GM12878 (cell line): ENCODE measurements around the gene EFNA4. TPM values are rescaled to one million over a fixed set of nuclear protein-coding genes. Genes with fewer than 3 reads are reported as not detected.

Experiments used
- ATAC-seq: fragments of 200-7000 bp; cut with Tn5 transposase; 3 replicates; pipeline ENCODE4 v1.9.1; 2020; ENCODE audit warnings: mild to moderate bottlenecking, moderate library complexity
- BruUV-seq: library from RNA; stranded (reverse); fragments of 400-500 nt; replicated peaks from 2 replicates; lab custom pipeline; 2021; lab: Mats Ljungman, UMichigan
- CTCF ChIA-PET: fragments of 300-600 bp; sonication (Branson Sonifier 250); formaldehyde crosslinking; extraction: SDS; loops from one replicate; lab custom pipeline; 2021; ENCODE audit warnings: inconsistent platforms; lab: Yijun Ruan, JAX
- POLR2A ChIA-PET: fragments of 350-600 bp; formaldehyde crosslinking; extraction: SDS; loops from one replicate; lab custom pipeline; 2021; ENCODE audit warnings: inconsistent platforms; lab: Charles Lee
- RAD21 ChIA-PET: fragments of 300-600 bp; sonication (Branson Sonifier 250); formaldehyde crosslinking; loops from one replicate; lab custom pipeline; 2023; ENCODE audit warnings: antibody characterized with exemption; ENCODE audit not compliant: unreplicated experiment; lab: Charles Lee
- SMC1A ChIA-PET: fragments of 300-600 bp; sonication (Branson Sonifier 250); formaldehyde crosslinking; loops from one replicate; lab custom pipeline; 2023; ENCODE audit not compliant: unreplicated experiment, uncharacterized antibody; lab: Charles Lee
- DNase-seq: peaks from one replicate; pipeline ENCODE4 v3.0.0-alpha.2; 2011; ENCODE audit warnings: low read depth, low spot score
- FAIRE-seq: peaks from 3 replicates; lab custom pipeline; 2011; peaks lifted over from hg19 to GRCh38; lab: Jason Lieb, UNC
- H2AFZ ChIP-seq: 2 replicates; pipeline ENCODE4 v1.6.0; 2011; ENCODE audit warnings: low read depth, low read length, control low read depth; ENCODE audit not compliant: control insufficient read depth
- H3K27ac ChIP-seq: 2 replicates; pipeline ENCODE4 v1.5.1; 2011; ENCODE audit warnings: control low read depth; ENCODE audit not compliant: control insufficient read depth, insufficient read depth
- H3K27me3 ChIP-seq, 2 experiments: replicated peaks in 1 of 2; 2 replicates each; pipeline versions ENCODE4 v1.6.0 to v1.6.1; 2011; ENCODE audit warnings: low read length in 1 of 2; ENCODE audit not compliant: control insufficient read depth in 2 of 2, insufficient read depth in 2 of 2
- H3K36me3 ChIP-seq, 2 experiments: 2 replicates each; pipeline ENCODE4 v1.5.1; 2011; ENCODE audit warnings: low read length in 1 of 2; ENCODE audit not compliant: control insufficient read depth in 2 of 2, insufficient read depth in 2 of 2
- H3K4me1 ChIP-seq: 2 replicates; pipeline ENCODE4 v1.6.1; 2011; ENCODE audit warnings: mild to moderate bottlenecking, low read length, moderate library complexity, mixed read lengths; ENCODE audit not compliant: control insufficient read depth, insufficient read depth
- H3K4me2 ChIP-seq: 2 replicates; pipeline ENCODE4 v1.6.0; 2011; ENCODE audit warnings: control low read depth; ENCODE audit not compliant: control insufficient read depth, insufficient read depth
- H3K4me3 ChIP-seq: fragments of 200-600 bp; sonication (generic); 2 replicates; pipeline ENCODE4 v1.5.1; 2016
- H3K79me2 ChIP-seq: 2 replicates; pipeline ENCODE4 v1.6.0; 2011; ENCODE audit warnings: low read length; ENCODE audit not compliant: control insufficient read depth, insufficient read depth
- H3K9ac ChIP-seq: 2 replicates; pipeline ENCODE4 v1.8.0; 2011; ENCODE audit warnings: low read length, control low read depth, mixed read lengths; ENCODE audit not compliant: control insufficient read depth, insufficient read depth
- H3K9me3 ChIP-seq: replicated peaks from 3 replicates; pipeline ENCODE4 v1.5.1; 2011; ENCODE audit warnings: mild to moderate bottlenecking, low read length; ENCODE audit not compliant: control insufficient read depth, insufficient read depth
- H4K20me1 ChIP-seq: 2 replicates; pipeline ENCODE4 v1.6.0; 2011; ENCODE audit not compliant: control insufficient read depth, insufficient read depth
- CBX3 ChIP-seq: fragments of 200-600 bp; sonication (generic); IDR thresholded peaks from 2 replicates; pipeline ENCODE4 v1.6.1; 2016; ENCODE audit warnings: low read depth, borderline replicate concordance
- IKZF2 ChIP-seq, 2 experiments: fragments of 450-650 bp; IDR thresholded peaks; 2 replicates each; pipeline ENCODE4 v1.6.1; 2017; ENCODE audit warnings: mild to moderate bottlenecking in 2 of 2, moderate library complexity in 2 of 2
- IRF5 ChIP-seq: fragments of 450-650 bp; IDR thresholded peaks from 2 replicates; pipeline ENCODE4 v1.6.1; 2017; ENCODE audit warnings: borderline replicate concordance
- MYB ChIP-seq: fragments of 150-350 bp; IDR thresholded peaks from 2 replicates; pipeline ENCODE4 v1.6.1; 2014; ENCODE audit warnings: mild to moderate bottlenecking, low read depth, low read length, borderline replicate concordance
- NR2C1 ChIP-seq: fragments of 450-650 bp; IDR thresholded peaks from 2 replicates; pipeline ENCODE4 v1.6.1; 2017; ENCODE audit warnings: antibody characterized with exemption, mild to moderate bottlenecking, moderate library complexity
- PAX5 ChIP-seq: IDR thresholded peaks from 2 replicates; pipeline ENCODE4 v1.6.1; 2011; ENCODE audit warnings: low read depth, low read length, borderline replicate concordance
- RAD21 ChIP-seq: IDR thresholded peaks from 2 replicates; pipeline ENCODE4 v1.6.1; 2011; ENCODE audit warnings: mild to moderate bottlenecking, low read depth, low read length, moderate library complexity; ENCODE audit not compliant: insufficient read depth
- SMAD1 ChIP-seq: fragments of 450-650 bp; IDR thresholded peaks from 2 replicates; pipeline ENCODE4 v1.6.1; 2018; ENCODE audit warnings: mild to moderate bottlenecking, low read depth; ENCODE audit not compliant: partially characterized antibody
- SMARCA5 ChIP-seq: fragments of 450-650 bp; IDR thresholded peaks from 2 replicates; pipeline ENCODE4 v1.6.1; 2017; ENCODE audit warnings: mild to moderate bottlenecking
- WGBS: methylation state at CpG from one replicate; pipeline ENCODE4 v1.1.6; 2016; ENCODE audit warnings: low lambda C conversion rate; ENCODE audit not compliant: insufficient replicate concordance, insufficient coverage; ENCODE audit errors: missing lambda C conversion rate; 5-methylcytosine and 5-hydroxymethylcytosine counted together
- in situ Hi-C: fragments of 300-500 bp; cut with MboI; formaldehyde crosslinking; loops from 9 replicates; pipeline ENCODE4 v1.14.3; 2018; ENCODE audit warnings: mixed read lengths
- intact Hi-C: fragments of 100-400 bp; cut with micrococcal nuclease; formaldehyde crosslinking; loops from one replicate; pipeline ENCODE4 v1.14.2; 2022; ENCODE audit not compliant: unreplicated experiment
- polyA plus RNA-seq, 11 experiments: library from polyadenylated mRNA; depleted of rRNA in 4 of 11; unstranded in 6 of 11; stranded (reverse) in 5 of 11; fragments of >200 nt; fragmentation: Nextera tagmentation in 4 of 11; fragmentation: Illumina TruSeq in 1 of 11; extraction: Ambion mirVana in 4 of 11; extraction: Trizol in 1 of 11; gene quantifications; 1 replicate in 1 of 11; 2 replicates in 10 of 11; pipeline versions ENCODE4 v1.2.1 to v1.2.3, GENCODE V29; 2011 to 2016; ENCODE audit warnings: inconsistent platforms in 2 of 11, missing spikeins in 2 of 11, low read depth in 1 of 11
- total RNA-seq, 4 experiments: library from RNA; depleted of rRNA in 3 of 4; stranded (reverse); fragments of >200 nt in 3 of 4; fragmentation: Illumina TruSeq in 1 of 4; extraction: Trizol in 1 of 4; gene quantifications; 2 replicates each; pipeline versions ENCODE4 v1.2.1 to v1.2.3, GENCODE V29; 2013 to 2021
- TF ChIP-seq, protein P1 (sequence below): fragments of 450-650 bp; IDR thresholded peaks from 2 replicates; pipeline ENCODE4 v1.6.1; 2017; ENCODE audit warnings: mild to moderate bottlenecking
- TF ChIP-seq, protein P2 (sequence below): IDR thresholded peaks from 2 replicates; pipeline ENCODE4 v1.6.1; 2012; ENCODE audit warnings: improper control_type of control experiment, low read depth, low read length; ENCODE audit not compliant: insufficient replicate concordance

EFNA4 gene
- total and polyA plus RNA-seq, 10 of the 15 experiments (the other 5 are each of a cell fraction or from before 2014, with no cell fraction given) = 0.52 to 14.1 (median 4.8) TPM

DNA sequence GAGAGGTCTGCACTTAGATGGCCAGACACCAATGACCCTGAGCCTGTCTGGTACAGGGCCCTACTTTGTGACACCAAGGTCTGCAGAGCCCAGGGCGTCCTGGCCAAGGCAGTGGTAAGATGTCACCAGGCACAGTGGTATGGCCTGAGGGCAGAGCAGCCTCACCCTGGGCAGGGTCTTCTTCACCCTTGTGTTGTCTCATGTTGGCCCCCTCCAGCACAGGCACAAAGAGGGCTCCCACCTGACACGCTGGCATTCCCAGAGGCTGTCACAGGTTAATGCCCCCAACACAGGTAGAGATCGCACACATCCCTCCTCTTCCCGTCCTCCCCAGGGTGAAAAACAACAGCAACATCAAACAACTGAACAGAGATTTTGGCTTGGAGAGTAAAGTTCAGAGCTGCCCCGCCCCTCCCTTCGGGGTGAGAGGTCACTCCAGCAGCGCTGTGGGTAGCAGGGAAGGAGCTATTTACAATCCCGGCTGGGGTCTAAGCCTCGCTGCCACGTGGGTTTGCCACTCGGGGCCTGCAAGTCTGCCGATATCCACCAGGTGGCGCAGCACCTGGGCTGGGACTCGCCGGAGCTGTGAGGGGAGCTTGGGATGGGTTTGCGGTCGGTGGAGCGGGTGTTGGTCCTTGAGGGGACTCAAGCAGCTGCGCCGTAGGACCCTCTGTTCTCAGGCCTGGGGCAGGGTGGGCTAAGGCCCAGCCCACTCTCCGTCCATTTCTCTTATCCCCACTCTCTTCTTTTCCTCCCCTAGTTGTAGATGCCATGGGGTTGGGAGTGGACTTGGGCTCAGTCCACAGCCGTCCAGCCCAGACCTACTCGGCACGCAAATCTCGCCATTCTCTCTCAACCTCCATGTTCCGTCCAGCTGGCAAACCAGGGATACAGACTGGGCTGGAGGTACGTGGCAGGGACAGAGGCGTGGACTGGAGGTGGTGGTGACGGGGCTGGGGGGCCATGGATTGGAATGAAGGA is 27.8 kb downstream of the EFNA4 start (continued):
- TF ChIP-seq, protein P1, sequence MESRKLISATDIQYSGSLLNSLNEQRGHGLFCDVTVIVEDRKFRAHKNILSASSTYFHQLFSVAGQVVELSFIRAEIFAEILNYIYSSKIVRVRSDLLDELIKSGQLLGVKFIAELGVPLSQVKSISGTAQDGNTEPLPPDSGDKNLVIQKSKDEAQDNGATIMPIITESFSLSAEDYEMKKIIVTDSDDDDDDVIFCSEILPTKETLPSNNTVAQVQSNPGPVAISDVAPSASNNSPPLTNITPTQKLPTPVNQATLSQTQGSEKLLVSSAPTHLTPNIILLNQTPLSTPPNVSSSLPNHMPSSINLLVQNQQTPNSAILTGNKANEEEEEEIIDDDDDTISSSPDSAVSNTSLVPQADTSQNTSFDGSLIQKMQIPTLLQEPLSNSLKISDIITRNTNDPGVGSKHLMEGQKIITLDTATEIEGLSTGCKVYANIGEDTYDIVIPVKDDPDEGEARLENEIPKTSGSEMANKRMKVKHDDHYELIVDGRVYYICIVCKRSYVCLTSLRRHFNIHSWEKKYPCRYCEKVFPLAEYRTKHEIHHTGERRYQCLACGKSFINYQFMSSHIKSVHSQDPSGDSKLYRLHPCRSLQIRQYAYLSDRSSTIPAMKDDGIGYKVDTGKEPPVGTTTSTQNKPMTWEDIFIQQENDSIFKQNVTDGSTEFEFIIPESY = no peak

DNA sequence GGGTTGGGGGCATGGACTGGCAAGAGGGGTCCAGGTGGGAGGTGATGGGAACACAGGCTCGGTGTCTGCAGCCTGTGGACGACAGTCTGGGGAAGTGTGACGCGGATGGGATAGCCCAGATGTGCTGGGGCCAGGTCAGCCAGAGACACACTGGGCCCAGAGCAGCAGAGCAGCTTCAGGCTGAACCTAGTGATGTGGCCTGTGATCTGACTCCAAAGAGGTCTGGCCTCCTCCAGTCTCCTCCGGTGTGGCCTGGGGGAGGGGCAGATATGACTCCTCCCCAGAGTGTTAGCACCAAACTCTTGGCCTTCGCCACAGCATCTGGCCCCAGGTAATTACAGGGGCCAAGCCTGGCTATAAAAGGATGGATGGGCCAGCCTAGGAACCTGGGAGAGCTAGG is 28.6 kb downstream of the EFNA4 start:
- intact Hi-C loops = no loop called here
- no peaks in the 10 kb centered on the region for H3K9me3 ChIP-seq
- ATAC-seq (no peak), DNase-seq (no peak), FAIRE-seq (no peak)
- no peaks in the 10 kb centered on the region for H4K20me1 ChIP-seq
- peaks cover 0 to 2% of the 10 kb centered on the region in 2 experiments; a peak in 1 of 4 replicates for H3K27me3 ChIP-seq
- H3K27ac ChIP-seq = no peak overlapping the region
- CTCF ChIA-PET = interaction anchor here (0.6 to 6.8 kb wide), 32 partner anchors 8 to 406 kb away, joined by 3 to 284 read pairs (median 5); partner anchors contain the start of genes KRTCAP2 and TRIM46
- no peaks in the 10 kb centered on the region for H3K36me3 ChIP-seq
- POLR2A ChIA-PET = interaction anchor here (0.7 to 1.5 kb wide), 4 partner anchors 34 to 151 kb away, joined by 3 to 5 read pairs (median 4); partner anchors contain the start of gene KRTCAP2
- H3K79me2 ChIP-seq = no peaks in the 10 kb centered on the region
- in situ Hi-C loops = loop anchor here (5.0 kb wide), 1 partner anchor 75 kb away; no protein-coding TSS in a partner anchor
- 39% methylated on average over 6 of the region's 6 CpGs for WGBS
- no TSS peak for BruUV-seq
- peaks cover 3% of the 10 kb centered on the region; the same call in 1 of the 2 replicates for H3K4me1 ChIP-seq
- SMC1A ChIA-PET = interaction anchor here (0.9 to 2.7 kb wide), 13 partner anchors 15 to 187 kb away, joined by 3 to 36 read pairs (median 4); partner anchors contain the start of gene KRTCAP2
- RAD21 ChIA-PET = interaction anchor here (1.1 to 5.1 kb wide), 6 partner anchors 29 to 101 kb away, joined by 3 to 71 read pairs (median 7); partner anchors contain the start of genes EFNA4, KRTCAP2 and SLC50A1
- no peak overlapping the region for H3K9ac ChIP-seq
- no peak overlapping the region for H2AFZ ChIP-seq
- H3K4me3 ChIP-seq = no peak overlapping the region
- H3K4me2 ChIP-seq = no peak overlapping the region
- TF ChIP-seq MYB (no peak), IRF5 (no peak), PAX5 (no peak), NR2C1 (no peak), SMARCA5 (no peak), RAD21 (no peak), CBX3 (no peak), SMAD1 (no peak), IKZF2 (IDR thresholded peaks at IDR 0.05) (no peak)
- TF ChIP-seq, protein P2, sequence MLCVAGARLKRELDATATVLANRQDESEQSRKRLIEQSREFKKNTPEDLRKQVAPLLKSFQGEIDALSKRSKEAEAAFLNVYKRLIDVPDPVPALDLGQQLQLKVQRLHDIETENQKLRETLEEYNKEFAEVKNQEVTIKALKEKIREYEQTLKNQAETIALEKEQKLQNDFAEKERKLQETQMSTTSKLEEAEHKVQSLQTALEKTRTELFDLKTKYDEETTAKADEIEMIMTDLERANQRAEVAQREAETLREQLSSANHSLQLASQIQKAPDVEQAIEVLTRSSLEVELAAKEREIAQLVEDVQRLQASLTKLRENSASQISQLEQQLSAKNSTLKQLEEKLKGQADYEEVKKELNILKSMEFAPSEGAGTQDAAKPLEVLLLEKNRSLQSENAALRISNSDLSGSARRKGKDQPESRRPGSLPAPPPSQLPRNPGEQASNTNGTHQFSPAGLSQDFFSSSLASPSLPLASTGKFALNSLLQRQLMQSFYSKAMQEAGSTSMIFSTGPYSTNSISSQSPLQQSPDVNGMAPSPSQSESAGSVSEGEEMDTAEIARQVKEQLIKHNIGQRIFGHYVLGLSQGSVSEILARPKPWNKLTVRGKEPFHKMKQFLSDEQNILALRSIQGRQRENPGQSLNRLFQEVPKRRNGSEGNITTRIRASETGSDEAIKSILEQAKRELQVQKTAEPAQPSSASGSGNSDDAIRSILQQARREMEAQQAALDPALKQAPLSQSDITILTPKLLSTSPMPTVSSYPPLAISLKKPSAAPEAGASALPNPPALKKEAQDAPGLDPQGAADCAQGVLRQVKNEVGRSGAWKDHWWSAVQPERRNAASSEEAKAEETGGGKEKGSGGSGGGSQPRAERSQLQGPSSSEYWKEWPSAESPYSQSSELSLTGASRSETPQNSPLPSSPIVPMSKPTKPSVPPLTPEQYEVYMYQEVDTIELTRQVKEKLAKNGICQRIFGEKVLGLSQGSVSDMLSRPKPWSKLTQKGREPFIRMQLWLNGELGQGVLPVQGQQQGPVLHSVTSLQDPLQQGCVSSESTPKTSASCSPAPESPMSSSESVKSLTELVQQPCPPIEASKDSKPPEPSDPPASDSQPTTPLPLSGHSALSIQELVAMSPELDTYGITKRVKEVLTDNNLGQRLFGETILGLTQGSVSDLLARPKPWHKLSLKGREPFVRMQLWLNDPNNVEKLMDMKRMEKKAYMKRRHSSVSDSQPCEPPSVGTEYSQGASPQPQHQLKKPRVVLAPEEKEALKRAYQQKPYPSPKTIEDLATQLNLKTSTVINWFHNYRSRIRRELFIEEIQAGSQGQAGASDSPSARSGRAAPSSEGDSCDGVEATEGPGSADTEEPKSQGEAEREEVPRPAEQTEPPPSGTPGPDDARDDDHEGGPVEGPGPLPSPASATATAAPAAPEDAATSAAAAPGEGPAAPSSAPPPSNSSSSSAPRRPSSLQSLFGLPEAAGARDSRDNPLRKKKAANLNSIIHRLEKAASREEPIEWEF = no peak
